Measurements from ENCODE around the gene TNPO2. TPM values are rescaled to one million over a fixed set of nuclear protein-coding genes. Genes with fewer than 3 reads are reported as not detected.

Gene TNPO2
- total and polyA plus RNA-seq, 2 of the 13 experiments (the other 11 are each of a cell fraction or from before 2014, with no cell fraction given), result 31.7 to 61.0 TPM

GRCh38 chr19:12723641-12724426 is at the start of gene TNPO2 (continued):
- TF ChIP-seq ZSCAN21 (CRISPR knock-in tag; IDR thresholded peaks at IDR 0.05; ENCODE audit: borderline replicate concordance) (0 out of 2 replicates have a peak, but pooled peaks have one; percentile 25), TGIF2 (CRISPR knock-in tag; IDR thresholded peaks at IDR 0.05) (peak; percentile 38; the same call in 1 of the 2 replicates), ZFP41 (CRISPR knock-in tag; IDR thresholded peaks at IDR 0.05; ENCODE audit: borderline replicate concordance) (no peak), MIXL1 (CRISPR knock-in tag; IDR thresholded peaks at IDR 0.05) (no peak), DMAP1 (CRISPR knock-in tag; IDR thresholded peaks at IDR 0.05) (peak; percentile 85), HOXA9 (CRISPR knock-in tag; IDR thresholded peaks at IDR 0.05; ENCODE audit: borderline replicate concordance) (no peak), RNF219 (CRISPR knock-in tag; IDR thresholded peaks at IDR 0.05) (no peak), XRCC5 (optimal IDR thresholded peaks at IDR 0.05; ENCODE audit: low read length) (no peak), ZBTB20 (CRISPR knock-in tag; IDR thresholded peaks at IDR 0.05; ENCODE audit: borderline replicate concordance, low read depth) (0 out of 2 replicates have a peak, but pooled peaks have one; percentile 40), SRY (CRISPR knock-in tag; IDR thresholded peaks at IDR 0.05) (no peak), ZFP1 (CRISPR knock-in tag; IDR thresholded peaks at IDR 0.05) (no peak), ZNF414 (CRISPR knock-in tag; IDR thresholded peaks at IDR 0.05) (no peak), SNAPC2 (CRISPR knock-in tag; IDR thresholded peaks at IDR 0.05) (no peak), ZNF746 (CRISPR knock-in tag; IDR thresholded peaks at IDR 0.05) (no peak), PPARG (CRISPR knock-in tag; conservative IDR thresholded peaks at IDR 0.05) (no peak), ASH2L (IDR thresholded peaks at IDR 0.05; ENCODE audit: insufficient read length, low read depth, low read length) (peak; percentile 26), BORCS8-MEF2B (CRISPR knock-in tag; IDR thresholded peaks at IDR 0.05) (no peak)
- TF ChIP-seq, protein P1, sequence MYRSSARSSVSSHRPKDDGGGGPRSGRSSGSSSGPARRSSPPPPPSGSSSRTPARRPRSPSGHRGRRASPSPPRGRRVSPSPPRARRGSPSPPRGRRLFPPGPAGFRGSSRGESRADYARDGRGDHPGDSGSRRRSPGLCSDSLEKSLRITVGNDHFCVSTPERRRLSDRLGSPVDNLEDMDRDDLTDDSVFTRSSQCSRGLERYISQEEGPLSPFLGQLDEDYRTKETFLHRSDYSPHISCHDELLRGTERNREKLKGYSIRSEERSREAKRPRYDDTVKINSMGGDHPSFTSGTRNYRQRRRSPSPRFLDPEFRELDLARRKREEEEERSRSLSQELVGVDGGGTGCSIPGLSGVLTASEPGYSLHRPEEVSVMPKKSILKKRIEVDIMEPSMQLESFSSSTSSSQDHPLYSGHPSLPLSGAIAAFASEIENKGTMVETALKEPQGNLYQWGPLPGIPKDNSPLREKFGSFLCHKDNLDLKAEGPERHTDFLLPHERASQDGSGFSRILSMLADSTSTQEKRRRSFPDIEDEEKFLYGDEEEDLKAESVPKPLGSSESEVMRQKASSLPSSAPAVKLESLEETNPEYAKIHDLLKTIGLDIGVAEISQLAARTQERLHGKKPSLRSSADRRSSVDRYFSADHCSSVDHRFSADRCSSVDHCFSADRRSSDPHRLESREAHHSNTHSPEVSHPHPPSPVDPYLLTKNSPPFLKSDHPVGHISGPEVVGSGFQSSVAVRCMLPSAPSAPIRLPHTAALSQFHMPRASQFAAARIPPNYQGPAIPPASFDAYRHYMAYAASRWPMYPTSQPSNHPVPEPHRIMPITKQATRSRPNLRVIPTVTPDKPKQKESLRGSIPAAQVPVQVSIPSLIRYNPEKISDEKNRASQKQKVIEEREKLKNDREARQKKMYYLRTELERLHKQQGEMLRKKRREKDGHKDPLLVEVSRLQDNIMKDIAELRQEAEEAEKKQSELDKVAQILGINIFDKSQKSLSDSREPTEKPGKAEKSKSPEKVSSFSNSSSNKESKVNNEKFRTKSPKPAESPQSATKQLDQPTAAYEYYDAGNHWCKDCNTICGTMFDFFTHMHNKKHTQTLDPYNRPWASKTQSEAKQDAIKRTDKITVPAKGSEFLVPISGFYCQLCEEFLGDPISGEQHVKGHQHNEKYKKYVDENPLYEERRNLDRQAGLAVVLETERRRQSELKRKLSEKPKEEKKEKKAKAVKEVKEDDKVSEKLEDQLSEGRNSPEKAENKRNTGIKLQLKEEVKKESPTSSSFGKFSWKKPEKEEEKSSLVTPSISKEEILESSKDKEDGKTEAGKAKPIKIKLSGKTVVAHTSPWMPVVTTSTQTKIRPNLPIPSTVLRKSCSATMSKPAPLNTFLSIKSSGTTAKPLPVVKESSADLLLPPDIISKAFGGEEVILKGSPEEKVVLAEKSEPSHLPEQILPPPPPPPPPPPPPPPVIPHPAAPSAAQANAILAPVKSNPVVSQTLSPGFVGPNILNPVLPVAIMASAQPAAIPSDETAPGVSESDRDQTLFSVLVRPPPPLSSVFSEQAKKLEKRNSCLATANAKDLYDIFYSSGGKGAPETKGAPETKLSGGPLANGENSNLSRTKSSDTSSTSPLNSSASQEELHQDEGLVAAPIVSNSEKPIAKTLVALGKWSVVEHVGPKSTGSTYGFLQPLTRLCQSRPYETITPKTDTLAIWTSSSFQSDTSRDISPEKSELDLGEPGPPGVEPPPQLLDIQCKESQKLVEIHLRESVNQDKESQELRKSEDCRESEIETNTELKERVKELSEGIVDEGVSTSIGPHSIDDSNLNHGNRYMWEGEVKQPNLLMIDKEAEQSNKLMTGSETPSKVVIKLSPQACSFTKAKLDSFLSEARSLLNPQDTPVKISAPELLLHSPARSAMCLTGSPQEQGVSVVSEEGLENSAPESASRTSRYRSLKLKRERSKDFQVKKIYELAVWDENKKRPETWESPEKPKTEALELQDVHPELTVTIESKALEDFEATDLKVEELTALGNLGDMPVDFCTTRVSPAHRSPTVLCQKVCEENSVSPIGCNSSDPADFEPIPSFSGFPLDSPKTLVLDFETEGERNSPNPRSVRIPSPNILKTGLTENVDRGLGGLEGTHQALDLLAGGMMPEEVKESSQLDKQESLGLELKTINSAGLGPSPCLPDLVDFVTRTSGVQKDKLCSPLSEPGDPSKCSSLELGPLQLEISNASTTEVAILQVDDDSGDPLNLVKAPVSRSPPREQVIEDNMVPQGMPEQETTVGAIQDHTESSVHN (CRISPR knock-in tag; IDR thresholded peaks at IDR 0.05), result no peak
- TF ChIP-seq, protein P2, sequence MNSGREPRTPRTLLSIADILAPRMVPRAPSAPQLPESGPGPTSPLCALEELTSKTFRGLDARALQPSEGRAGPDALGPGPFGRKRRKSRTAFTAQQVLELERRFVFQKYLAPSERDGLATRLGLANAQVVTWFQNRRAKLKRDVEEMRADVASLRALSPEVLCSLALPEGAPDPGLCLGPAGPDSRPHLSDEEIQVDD (CRISPR knock-in tag; IDR thresholded peaks at IDR 0.05; ENCODE audit: borderline replicate concordance), result no peak
